Measurements from ENCODE around the gene ADRA2B.

The ADRA2B gene

GRCh38 chr2:96151595-96152303 is 35.4 kb upstream of the ADRA2B start:
- Histone ChIP-seq H3K9me3 (ENCODE audit: low read depth, low read length) (no peaks in the 10 kb centered on the region), H3K4me3 (no peak overlapping the region), H3K9ac (ENCODE audit: insufficient read length) (no peak overlapping the region), H3K36me3 (ENCODE audit: insufficient read depth, low read length) (no peaks in the 10 kb centered on the region), H3K27ac (no peak overlapping the region)
- TF ChIP-seq FOXP2 (optimal IDR thresholded peaks at IDR 0.05; ENCODE audit: control extremely low read depth, extremely low read length, insufficient read depth) (no peak), EZH2 (IDR thresholded peaks at IDR 0.05) (no peak), POLR2AphosphoS5 (IDR thresholded peaks at IDR 0.05; ENCODE audit: borderline replicate concordance, low read depth, low read length) (no peak)
- DNase-seq (ENCODE audit: low read depth, low spot score): no peak

- TF ChIP-seq POLR2AphosphoS5 (IDR thresholded peaks at IDR 0.05; ENCODE audit: borderline replicate concordance, low read depth, low read length) (no peak), FOXP2 (optimal IDR thresholded peaks at IDR 0.05; ENCODE audit: control extremely low read depth, extremely low read length, insufficient read depth) (no peak), EZH2 (IDR thresholded peaks at IDR 0.05) (no peak)
- H3K4me3 ChIP-seq: no peak overlapping the region
- no peak overlapping the region for H3K9ac ChIP-seq (ENCODE audit: insufficient read length)
- H3K36me3 ChIP-seq (ENCODE audit: insufficient read depth, low read length): no peaks in the 10 kb centered on the region
- no peak for DNase-seq (ENCODE audit: low read depth, low spot score)
- H3K9me3 ChIP-seq (ENCODE audit: low read depth, low read length): no peaks in the 10 kb centered on the region
- H3K27ac ChIP-seq: no peak overlapping the region
These were observed 34.6 kb upstream of the ADRA2B start for GRCh38 chr2:96150791-96151594.

GRCh38 chr2:96150007-96150640 is 33.8 kb upstream of the ADRA2B start:
- no peak for DNase-seq (ENCODE audit: low read depth, low spot score)
- no peaks in the 10 kb centered on the region for H3K9me3 ChIP-seq (ENCODE audit: low read depth, low read length)
- no peak overlapping the region for H3K9ac ChIP-seq (ENCODE audit: insufficient read length)
- TF ChIP-seq EZH2 (IDR thresholded peaks at IDR 0.05) (no peak), FOXP2 (optimal IDR thresholded peaks at IDR 0.05; ENCODE audit: control extremely low read depth, extremely low read length, insufficient read depth) (no peak), POLR2AphosphoS5 (IDR thresholded peaks at IDR 0.05; ENCODE audit: borderline replicate concordance, low read depth, low read length) (no peak)
- no peaks in the 10 kb centered on the region for H3K36me3 ChIP-seq (ENCODE audit: insufficient read depth, low read length)
- no peak overlapping the region for H3K27ac ChIP-seq
- H3K4me3 ChIP-seq: no peak overlapping the region

- no peaks in the 10 kb centered on the region for H3K9me3 ChIP-seq (ENCODE audit: low read depth, low read length)
- no peak for DNase-seq (ENCODE audit: low read depth, low spot score)
- H3K4me3 ChIP-seq: no peak overlapping the region
- H3K36me3 ChIP-seq (ENCODE audit: insufficient read depth, low read length): no peaks in the 10 kb centered on the region
- H3K27ac ChIP-seq: no peak overlapping the region
- no peak for TF ChIP-seq EZH2 (IDR thresholded peaks at IDR 0.05)
- TF ChIP-seq POLR2AphosphoS5 (IDR thresholded peaks at IDR 0.05; ENCODE audit: borderline replicate concordance, low read depth, low read length): no peak
- TF ChIP-seq FOXP2 (optimal IDR thresholded peaks at IDR 0.05; ENCODE audit: control extremely low read depth, extremely low read length, insufficient read depth): no peak
- no peak overlapping the region for H3K9ac ChIP-seq (ENCODE audit: insufficient read length)
These were observed 32.2 kb upstream of the ADRA2B start for GRCh38 chr2:96148410-96149217.

- H3K9ac ChIP-seq (ENCODE audit: insufficient read length): no peak overlapping the region
- no peak for TF ChIP-seq EZH2 (IDR thresholded peaks at IDR 0.05)
- no peak for TF ChIP-seq POLR2AphosphoS5 (IDR thresholded peaks at IDR 0.05; ENCODE audit: borderline replicate concordance, low read depth, low read length)
- TF ChIP-seq FOXP2 (optimal IDR thresholded peaks at IDR 0.05; ENCODE audit: control extremely low read depth, extremely low read length, insufficient read depth): no peak
- no peaks in the 10 kb centered on the region for H3K9me3 ChIP-seq (ENCODE audit: low read depth, low read length)
- H3K36me3 ChIP-seq (ENCODE audit: insufficient read depth, low read length): no peaks in the 10 kb centered on the region
- H3K27ac ChIP-seq: no peak overlapping the region
- DNase-seq (ENCODE audit: low read depth, low spot score): no peak
- H3K4me3 ChIP-seq: no peak overlapping the region
These were observed 31.3 kb upstream of the ADRA2B start for GRCh38 chr2:96147593-96148201.

- Histone ChIP-seq H3K9me3 (ENCODE audit: low read depth, low read length) (no peaks in the 10 kb centered on the region), H3K27ac (no peak overlapping the region), H3K9ac (ENCODE audit: insufficient read length) (no peak overlapping the region), H3K4me3 (no peak overlapping the region), H3K36me3 (ENCODE audit: insufficient read depth, low read length) (no peaks in the 10 kb centered on the region)
- no peak for DNase-seq (ENCODE audit: low read depth, low spot score)
- TF ChIP-seq FOXP2 (optimal IDR thresholded peaks at IDR 0.05; ENCODE audit: control extremely low read depth, extremely low read length, insufficient read depth): no peak
- TF ChIP-seq EZH2 (IDR thresholded peaks at IDR 0.05): no peak
- TF ChIP-seq POLR2AphosphoS5 (IDR thresholded peaks at IDR 0.05; ENCODE audit: borderline replicate concordance, low read depth, low read length): no peak
These were observed 30.7 kb upstream of the ADRA2B start for GRCh38 chr2:96146881-96147592.

Measured in SK-N-MC (cell line).